ENCODE data around the gene IL3.

Gene IL3

DNA sequence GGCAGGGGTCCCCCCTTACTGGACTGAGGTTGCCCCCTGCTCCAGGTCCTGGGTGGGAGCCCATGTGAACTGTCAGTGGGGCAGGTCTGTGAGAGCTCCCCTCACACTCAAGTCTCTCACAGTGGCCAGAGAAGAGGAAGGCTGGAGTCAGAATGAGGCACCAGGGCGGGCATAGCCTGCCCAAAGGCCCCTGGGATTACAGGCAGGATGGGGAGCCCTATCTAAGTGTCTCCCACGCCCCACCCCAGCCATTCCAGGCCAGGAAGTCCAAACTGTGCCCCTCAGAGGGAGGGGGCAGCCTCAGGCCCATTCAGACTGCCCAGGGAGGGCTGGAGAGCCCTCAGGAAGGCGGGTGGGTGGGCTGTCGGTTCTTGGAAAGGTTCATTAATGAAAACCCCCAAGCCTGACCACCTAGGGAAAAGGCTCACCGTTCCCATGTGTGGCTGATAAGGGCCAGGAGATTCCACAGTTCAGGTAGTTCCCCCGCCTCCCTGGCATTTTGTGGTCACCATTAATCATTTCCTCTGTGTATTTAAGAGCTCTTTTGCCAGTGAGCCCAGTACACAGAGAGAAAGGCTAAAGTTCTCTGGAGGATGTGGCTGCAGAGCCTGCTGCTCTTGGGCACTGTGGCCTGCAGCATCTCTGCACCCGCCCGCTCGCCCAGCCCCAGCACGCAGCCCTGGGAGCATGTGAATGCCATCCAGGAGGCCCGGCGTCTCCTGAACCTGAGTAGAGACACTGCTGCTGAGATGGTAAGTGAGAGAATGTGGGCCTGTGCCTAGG is 13.0 kb downstream of the IL3 start, which contains the start of gene CSF2:
TSS of gene CSF2 (plus strand) at position 559 of the 783 bp plus-strand sequence. CDS start at position 594, 35 bp downstream.
- DNase-seq (ENCODE audit: low read depth in 2 of 2), result no peak

DNA sequence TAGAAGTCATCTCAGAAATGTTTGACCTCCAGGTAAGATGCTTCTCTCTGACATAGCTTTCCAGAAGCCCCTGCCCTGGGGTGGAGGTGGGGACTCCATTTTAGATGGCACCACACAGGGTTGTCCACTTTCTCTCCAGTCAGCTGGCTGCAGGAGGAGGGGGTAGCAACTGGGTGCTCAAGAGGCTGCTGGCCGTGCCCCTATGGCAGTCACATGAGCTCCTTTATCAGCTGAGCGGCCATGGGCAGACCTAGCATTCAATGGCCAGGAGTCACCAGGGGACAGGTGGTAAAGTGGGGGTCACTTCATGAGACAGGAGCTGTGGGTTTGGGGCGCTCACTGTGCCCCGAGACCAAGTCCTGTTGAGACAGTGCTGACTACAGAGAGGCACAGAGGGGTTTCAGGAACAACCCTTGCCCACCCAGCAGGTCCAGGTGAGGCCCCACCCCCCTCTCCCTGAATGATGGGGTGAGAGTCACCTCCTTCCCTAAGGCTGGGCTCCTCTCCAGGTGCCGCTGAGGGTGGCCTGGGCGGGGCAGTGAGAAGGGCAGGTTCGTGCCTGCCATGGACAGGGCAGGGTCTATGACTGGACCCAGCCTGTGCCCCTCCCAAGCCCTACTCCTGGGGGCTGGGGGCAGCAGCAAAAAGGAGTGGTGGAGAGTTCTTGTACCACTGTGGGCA is 13.8 kb downstream of the IL3 start:
- no peak for DNase-seq (ENCODE audit: low read depth in 2 of 2)

DNA sequence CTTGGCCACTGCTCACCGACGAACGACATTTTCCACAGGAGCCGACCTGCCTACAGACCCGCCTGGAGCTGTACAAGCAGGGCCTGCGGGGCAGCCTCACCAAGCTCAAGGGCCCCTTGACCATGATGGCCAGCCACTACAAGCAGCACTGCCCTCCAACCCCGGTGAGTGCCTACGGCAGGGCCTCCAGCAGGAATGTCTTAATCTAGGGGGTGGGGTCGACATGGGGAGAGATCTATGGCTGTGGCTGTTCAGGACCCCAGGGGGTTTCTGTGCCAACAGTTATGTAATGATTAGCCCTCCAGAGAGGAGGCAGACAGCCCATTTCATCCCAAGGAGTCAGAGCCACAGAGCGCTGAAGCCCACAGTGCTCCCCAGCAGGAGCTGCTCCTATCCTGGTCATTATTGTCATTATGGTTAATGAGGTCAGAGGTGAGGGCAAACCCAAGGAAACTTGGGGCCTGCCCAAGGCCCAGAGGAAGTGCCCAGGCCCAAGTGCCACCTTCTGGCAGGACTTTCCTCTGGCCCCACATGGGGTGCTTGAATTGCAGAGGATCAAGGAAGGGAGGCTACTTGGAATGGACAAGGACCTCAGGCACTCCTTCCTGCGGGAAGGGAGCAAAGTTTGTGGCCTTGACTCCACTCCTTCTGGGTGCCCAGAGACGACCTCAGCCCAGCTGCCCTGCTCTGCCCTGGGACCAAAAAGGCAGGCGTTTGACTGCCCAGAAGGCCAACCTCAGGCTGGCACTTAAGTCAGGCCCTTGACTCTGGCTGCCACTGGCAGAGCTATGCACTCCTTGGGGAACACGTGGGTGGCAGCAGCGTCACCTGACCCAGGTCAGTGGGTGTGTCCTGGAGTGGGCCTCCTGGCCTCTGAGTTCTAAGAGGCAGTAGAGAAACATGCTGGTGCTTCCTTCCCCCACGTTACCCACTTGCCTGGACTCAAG is 14.6 kb downstream of the IL3 start:
- no peak for DNase-seq (ENCODE audit: low read depth in 2 of 2)

DNA sequence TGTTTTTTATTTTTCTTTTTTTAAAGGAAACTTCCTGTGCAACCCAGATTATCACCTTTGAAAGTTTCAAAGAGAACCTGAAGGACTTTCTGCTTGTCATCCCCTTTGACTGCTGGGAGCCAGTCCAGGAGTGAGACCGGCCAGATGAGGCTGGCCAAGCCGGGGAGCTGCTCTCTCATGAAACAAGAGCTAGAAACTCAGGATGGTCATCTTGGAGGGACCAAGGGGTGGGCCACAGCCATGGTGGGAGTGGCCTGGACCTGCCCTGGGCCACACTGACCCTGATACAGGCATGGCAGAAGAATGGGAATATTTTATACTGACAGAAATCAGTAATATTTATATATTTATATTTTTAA is 15.2 kb downstream of the IL3 start:
- DNase-seq (ENCODE audit: low read depth in 2 of 2), result no peak

DNA sequence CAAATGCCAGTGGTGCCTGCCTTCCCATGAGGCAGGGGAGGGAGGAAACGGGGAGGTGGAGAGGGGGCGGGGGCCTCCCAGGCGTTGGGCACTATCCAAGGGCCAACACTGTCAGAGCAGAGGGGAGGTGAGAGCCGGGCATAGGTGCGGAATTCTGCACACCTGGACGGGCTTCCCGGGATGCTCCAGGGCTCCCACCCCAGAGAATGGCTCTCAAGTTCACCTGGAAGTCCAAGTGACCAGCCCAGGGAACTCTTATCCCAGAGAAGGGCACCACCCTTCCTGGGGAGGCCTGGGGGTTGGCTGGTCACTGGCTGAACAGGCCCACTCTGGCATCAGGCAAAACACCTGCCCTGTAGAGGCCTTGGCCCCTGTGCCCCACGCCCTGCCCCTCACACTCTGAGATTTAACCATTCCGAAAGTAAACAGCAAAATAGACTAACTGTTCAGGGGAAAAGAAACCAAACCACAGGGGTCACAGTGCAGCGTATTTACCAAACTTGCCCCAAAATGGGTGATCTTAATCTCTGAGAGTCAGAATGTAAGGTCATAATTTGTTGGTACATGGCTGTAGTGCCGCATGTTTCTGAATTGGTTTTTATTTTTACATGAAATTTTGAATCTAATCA is 15.9 kb downstream of the IL3 start:
- no peak for DNase-seq (ENCODE audit: low read depth in 2 of 2)

DNA sequence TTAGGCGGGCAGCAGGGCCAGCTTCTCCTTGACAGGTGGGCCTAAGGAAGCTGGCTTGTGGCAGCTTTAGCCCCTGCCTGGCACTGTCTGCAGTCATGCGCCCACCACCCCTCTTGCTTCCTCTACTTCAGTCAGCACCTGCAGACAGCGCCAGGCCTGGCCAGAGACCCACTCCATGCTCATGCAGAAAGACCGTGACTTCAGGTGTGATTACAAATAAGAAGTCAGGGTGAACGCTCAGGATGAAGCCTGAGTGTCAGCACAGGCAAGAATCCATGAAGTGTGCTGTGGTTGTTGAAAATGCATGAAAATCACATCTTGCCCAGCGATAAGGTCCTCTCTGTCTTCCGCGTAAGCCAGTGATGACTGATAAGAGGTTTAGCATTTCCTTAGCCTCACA is 16.5 kb downstream of the IL3 start:
- no peak for DNase-seq (ENCODE audit: low read depth in 2 of 2)

DNA sequence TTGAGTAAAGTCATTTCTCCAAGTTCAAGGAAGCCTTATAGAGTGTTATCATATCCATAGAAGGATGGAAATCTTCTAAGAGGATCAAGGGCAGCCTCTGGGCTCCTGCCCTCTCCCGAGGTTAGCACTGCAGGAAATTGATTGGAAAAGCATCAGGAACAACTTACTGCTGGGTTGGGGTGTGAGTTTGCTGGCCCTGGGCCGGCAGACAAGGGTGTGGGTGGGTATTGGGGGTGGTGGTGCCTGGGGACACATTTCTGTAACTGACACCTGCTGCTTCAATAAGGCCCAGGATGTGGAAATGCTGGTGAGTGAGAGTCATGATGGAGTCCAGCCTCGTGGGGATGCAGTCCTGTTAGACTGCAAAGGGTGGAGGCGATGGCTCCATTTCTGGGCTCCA is 18.6 kb downstream of the IL3 start:
- no peak for DNase-seq (ENCODE audit: low read depth in 2 of 2)

DNA sequence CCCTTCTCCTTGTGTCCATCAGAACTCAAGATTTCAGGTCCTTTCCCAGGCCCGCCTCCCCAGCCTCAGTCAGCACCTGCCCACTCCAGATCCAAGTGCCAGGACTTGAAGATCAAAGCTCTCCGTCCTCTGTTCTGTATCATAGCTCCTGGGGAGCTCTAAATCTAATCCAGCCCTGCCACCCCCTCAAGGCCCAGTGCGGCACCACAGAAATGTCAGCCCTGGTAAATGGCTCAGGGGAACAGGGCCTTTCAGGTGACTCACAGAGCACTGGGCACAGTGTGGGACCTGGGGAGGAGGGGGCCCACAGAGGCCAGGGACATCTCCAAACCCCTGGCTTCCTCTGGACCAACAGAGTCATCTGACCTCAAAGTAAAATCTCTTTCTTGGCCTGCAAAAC is 19.2 kb downstream of the IL3 start:
- no peak for DNase-seq (ENCODE audit: low read depth in 2 of 2)

DNA sequence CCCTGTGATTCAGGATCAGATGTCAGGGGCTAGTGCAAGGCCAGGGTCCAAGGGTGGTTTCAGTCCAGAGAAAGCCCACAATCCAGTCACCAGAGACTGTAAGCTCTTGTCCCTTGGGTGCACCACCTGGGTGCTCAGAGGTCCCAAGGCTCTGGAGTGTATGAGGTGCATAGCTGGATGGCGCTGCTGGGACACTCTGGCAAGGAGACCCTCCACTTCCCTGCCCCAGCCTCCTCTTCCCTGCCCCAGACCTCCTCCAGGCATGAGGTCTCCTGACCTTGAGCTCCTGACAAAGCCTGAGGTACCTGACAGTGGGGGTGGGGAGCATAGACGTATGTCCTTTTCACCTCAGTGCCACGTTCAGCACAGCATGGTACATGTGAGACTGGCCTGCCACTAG is 20.1 kb downstream of the IL3 start:
- DNase-seq (ENCODE audit: low read depth in 2 of 2), result no peak

DNA sequence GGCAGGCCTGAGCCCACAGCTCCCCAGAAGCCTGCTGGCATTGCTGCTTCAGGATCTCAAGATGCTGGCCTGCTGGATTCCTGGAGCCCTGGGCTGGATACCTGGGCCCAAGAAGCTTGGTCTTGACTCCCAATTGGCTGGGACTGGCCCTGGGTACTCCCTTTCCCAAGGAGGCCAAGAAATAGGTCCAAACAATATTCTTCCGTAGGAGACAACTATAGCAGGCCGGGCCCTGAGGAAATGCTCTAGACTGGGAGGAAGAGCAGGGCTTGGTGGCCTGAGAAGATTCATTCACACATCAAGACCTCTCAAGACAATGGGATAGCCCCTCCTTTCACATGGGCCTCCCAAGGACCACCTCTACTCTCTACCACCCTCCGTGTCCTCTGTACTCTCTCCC is 21.0 kb downstream of the IL3 start:
- DNase-seq (ENCODE audit: low read depth in 2 of 2), result no peak

DNA sequence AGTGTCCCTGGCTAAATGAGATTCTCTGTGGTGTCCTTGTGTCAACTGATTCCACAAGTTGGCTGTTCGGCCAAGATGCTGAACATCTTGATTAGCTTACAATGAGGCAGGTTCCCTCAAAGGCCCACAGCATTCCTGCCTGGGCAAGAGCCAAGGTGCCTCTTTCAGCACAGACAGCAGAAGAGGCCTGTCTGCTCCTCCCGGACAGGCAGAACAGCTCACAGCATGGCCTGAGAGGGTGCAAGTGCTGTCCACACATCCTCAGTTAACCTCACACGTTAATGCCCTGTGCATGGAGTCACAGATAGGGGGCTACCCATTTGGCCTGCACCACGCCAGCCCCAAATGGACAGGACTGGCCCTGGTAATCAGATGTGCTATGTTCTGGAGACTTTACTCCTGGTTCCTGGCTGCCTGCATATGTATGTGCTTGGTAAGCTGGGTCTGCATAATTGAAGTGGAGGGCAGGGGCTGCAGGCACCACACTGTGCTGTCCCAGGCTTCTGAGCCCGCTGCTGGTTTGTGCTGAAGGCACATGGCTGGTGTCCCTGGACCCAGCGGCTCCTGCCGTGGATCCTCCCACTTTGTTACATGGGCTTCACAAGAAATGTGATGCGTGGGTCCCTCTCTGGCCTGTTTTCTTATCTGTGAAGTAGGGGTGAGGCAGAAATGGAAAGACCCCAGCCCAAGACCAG is 22.0 kb downstream of the IL3 start:
- DNase-seq (ENCODE audit: low read depth in 2 of 2), result no peak

DNA sequence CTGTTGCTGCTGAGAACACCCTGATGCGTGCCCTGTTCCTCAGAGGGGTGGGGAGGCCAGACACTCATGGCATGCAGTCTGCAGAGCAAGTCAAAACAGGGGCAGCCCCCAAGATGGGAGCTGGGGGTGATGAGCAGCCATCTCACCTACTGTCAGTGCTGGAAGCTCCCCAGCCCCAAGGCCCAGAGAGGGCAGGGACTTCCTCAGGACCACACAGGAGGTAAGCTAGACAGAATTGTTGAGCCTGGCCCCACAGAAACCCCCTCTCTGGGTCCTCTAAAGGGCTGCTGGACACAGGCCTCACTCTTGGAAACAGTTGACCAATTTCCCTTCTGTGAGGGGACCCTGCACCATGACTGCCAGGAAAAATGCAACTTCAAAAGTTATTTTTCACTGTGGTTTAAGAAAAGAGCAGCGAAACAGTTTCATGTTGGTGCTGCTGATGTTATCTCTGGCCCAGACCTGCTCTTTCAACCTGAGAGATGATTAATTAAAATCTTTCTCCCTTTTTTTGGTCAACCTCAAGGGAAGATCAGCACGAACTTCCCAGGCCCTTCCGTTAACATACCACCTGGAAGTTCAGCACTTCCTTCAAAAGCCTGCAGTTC is 22.7 kb downstream of the IL3 start:
- no peak for DNase-seq (ENCODE audit: low read depth in 2 of 2)

DNA sequence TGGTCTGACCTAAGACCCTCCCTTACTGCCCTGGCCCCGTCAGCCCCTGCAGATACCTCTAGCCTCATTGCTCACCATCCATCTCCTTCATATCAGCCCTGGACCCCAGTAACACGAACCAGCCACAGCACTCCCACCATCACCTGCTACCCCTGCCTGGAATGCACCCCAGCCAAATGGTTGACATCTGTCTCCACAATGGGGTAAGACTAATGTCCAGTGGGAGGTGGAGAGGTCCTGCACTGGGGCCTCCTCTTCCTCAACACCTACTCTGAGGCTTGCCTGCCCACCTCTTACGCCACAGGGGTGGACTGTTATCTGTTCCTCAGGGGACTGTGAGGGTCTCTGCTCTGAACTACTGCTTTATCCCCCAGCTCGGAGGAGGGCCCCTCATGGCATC is 25.2 kb downstream of the IL3 start:
- no peak for DNase-seq (ENCODE audit: low read depth in 2 of 2)

DNA sequence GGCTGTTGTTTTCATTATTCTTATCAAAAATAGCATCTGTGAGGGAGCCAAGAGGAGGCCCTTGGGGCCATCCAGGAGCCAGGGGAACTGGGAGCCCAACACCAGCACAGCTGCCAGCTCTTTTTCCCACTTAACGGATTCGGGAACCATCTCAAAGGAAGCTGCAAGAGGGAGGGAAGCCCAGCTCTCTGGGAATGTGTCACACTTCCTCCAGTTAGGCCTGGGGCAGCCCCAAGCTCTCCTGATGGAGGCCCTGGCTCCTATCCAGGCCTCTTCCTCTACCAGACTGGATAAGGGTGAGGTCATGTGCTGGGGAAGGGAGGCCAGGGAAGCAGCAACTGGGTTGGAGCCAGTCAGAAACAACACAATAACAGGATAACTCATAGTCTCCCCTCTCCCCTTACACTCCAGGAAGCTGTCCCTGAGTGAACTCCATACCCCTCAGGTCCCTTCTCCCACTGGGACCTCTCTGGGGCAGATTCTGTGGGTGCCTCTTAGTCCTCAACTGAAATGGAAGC is 25.9 kb downstream of the IL3 start:
- DNase-seq (ENCODE audit: low read depth in 2 of 2), result no peak

DNA sequence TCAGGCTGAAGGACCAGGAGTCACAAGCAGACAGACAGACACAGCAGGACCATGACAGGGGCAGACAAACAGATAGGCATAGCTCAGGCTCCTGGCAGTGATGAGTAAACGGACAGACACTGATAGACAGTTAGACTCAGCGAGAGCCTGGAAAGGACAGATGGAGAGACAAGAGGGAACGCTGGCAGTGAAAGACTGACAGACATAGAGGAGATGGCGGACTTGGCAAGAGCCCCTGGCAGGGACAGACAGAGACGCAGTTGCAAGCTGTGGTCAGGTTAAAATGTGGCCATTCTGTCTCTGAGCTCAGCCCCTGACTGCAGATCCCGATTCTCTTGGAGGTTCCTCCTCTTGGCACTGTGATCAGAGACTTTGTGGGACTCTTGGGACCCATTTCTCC is 26.7 kb downstream of the IL3 start:
- DNase-seq (ENCODE audit: low read depth in 2 of 2), result no peak

DNA sequence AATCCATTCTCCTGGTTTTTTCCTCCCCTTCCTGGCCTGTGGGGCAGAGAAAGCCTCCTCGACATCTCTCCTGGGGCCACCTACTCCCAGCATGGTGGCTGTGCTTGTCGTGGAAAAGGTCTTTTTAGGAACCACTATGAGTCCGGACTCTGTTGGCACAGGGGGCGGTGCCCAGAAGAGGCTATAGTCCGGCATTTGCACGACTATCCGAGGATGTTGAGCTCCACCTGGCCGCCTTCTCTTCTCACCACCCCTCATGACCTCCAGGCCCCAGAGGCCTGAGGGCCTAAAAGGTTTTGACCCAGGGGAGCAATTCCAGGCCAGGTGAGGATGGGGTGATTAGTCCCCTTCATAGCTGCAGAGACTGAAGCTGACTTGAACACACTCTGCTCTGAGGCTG is 27.2 kb downstream of the IL3 start:
- no peak for DNase-seq (ENCODE audit: low read depth in 2 of 2)

DNA sequence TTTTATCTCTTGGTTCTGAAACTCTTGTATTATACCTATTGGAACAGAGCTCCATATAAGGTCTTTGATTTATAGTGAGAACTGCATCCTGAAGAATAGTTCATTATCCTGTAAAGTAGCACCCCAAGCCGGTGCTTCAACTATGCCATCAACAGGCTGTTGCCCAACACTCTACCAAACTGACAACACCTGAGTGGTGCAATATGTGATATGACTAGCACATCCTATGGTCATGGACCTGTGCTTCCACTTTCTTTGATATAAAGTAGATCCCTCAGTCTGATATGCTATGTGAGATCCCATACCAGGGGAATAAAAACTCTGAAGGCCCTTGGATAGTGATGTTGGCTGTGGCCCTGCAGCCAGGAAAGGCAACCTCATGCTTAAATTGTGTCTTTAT is 28.9 kb downstream of the IL3 start:
- no peak for DNase-seq (ENCODE audit: low read depth in 2 of 2)

DNA sequence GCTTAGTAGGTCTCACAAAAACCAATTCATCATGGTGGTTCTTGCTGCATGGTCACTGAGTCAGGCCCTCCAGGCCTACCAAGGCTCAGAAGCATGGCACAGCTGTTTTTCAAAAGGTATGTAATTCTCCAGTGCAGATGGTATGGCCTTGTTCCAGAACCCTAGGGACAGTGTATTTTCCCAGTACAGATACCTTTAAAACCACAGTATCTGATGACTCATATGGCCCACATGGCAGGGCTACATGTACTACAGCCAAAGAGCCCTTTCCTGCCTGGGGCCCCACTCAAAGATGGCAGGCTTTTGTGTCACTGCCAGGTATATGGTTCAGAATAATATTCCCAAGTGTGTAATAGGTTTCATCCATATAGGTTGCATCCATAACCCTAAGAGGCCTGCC is 29.7 kb downstream of the IL3 start:
- no peak for DNase-seq (ENCODE audit: low read depth in 2 of 2)

DNA sequence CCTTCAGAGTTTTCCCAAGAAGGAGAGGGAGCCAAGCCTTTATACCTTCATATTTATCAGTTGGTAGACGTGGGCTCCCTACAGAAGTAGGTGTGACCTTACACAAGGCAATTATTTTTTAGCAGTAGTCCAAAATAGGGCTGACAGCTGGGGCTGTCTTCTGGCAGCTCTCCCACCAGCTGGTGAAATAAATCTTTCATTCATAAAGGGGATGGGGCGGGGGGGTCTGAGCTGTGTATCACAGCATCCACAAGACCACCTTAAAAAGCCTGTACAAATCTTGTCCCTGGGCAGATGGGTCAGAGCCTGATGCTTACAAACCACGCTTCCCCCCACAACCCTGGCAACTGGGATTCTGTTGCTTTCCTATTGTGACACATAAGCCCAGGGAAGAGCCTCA is 32.8 kb downstream of the IL3 start:
- no peak for DNase-seq (ENCODE audit: low read depth in 2 of 2)

DNA sequence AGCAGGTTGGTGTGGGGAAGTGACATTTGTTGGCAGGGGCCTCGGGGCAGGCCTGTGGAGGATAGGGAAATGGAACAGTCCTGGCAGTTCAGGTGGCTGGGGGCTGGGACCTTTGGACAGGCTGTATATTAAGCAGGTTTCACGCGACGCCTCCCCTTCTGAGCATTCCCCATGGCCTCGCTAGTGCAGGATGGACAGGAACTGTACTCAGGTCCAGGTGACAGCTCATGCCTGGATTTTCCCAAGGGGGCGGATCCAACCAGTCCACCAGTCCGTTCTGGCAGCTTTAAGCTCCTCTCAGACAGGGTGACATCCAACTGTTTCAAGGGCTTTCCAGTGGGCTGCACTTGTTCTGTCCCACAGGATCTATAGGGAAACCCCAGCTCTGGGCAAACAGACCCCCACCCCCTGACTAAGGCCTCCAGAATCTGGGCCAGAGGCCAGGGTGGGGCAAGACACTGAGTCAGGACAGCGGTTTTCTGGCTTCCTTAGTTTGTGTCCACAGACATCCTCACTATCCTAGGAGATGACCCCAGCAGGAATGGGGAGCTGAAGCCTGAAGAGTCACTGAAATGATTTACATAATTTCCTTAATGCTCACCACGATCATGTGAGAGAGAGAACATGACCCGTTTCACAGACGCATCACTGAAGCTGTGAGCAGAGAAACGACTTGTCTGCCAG is 34.1 kb downstream of the IL3 start:
- no peak for DNase-seq (ENCODE audit: low read depth in 2 of 2)
